Chondrocyte (in vitro differentiated cells): ENCODE measurements around the gene SPACDR. TPM values are rescaled to one million over a fixed set of nuclear protein-coding genes. Genes with fewer than 3 reads are reported as not detected.

ENCODE experiments used
- DNase-seq: peaks from one replicate; pipeline ENCODE4 v3.0.0; 2021; ENCODE audit warnings: mixed read lengths, low spot score
- H3K27ac Mint-ChIP-seq: one replicate; pipeline ENCODE4 v1.8.0; 2021; ENCODE audit warnings: mild to moderate bottlenecking, moderate library complexity, mixed read lengths; ENCODE audit not compliant: unreplicated experiment
- H3K27me3 Mint-ChIP-seq: 2 replicates; pipeline ENCODE4 v1.8.0; 2021; ENCODE audit warnings: low read depth, mixed read lengths
- H3K36me3 Mint-ChIP-seq: 2 replicates; pipeline ENCODE4 v1.8.0; 2021; ENCODE audit warnings: low read depth, mixed read lengths
- H3K4me1 Mint-ChIP-seq: 2 replicates; pipeline ENCODE4 v1.8.0; 2021; ENCODE audit warnings: low read depth, mild to moderate bottlenecking, mixed read lengths
- H3K4me3 Mint-ChIP-seq: one replicate; pipeline ENCODE4 v1.8.0; 2021; ENCODE audit warnings: mild to moderate bottlenecking, moderate library complexity, mixed read lengths; ENCODE audit not compliant: unreplicated experiment
- H3K9me3 Mint-ChIP-seq: 2 replicates; pipeline ENCODE4 v1.8.0; 2021; ENCODE audit warnings: low read depth, mixed read lengths
- total RNA-seq: library from RNA; stranded (reverse); gene quantifications from 3 replicates; pipeline ENCODE4 v1.2.1, GENCODE V29; 2021
- TF ChIP-seq, protein P1 (sequence below): fragments of 200-600 bp; sonication (generic); IDR thresholded peaks from 2 replicates; pipeline ENCODE4 v1.5.0; 2021; ENCODE audit warnings: antibody characterized with exemption, mild to moderate bottlenecking, moderate library complexity

Gene SPACDR
- total RNA-seq, 1 donor from 2014 or later: 0.42 TPM

GRCh38 chr7:100476903-100477870 lies 13.1 kb upstream of the SPACDR start:
- no peaks in the 10 kb centered on the region for H3K27me3 Mint-ChIP-seq
- TF ChIP-seq, protein P1, sequence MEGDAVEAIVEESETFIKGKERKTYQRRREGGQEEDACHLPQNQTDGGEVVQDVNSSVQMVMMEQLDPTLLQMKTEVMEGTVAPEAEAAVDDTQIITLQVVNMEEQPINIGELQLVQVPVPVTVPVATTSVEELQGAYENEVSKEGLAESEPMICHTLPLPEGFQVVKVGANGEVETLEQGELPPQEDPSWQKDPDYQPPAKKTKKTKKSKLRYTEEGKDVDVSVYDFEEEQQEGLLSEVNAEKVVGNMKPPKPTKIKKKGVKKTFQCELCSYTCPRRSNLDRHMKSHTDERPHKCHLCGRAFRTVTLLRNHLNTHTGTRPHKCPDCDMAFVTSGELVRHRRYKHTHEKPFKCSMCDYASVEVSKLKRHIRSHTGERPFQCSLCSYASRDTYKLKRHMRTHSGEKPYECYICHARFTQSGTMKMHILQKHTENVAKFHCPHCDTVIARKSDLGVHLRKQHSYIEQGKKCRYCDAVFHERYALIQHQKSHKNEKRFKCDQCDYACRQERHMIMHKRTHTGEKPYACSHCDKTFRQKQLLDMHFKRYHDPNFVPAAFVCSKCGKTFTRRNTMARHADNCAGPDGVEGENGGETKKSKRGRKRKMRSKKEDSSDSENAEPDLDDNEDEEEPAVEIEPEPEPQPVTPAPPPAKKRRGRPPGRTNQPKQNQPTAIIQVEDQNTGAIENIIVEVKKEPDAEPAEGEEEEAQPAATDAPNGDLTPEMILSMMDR: peak; percentile 48
- peaks cover 4% of the 10 kb centered on the region for H3K36me3 Mint-ChIP-seq
- H3K9me3 Mint-ChIP-seq: no peaks in the 10 kb centered on the region
- H3K4me1 Mint-ChIP-seq: peaks cover 30% of the 10 kb centered on the region
- peak overlapping the region; percentile 90 for H3K4me3 Mint-ChIP-seq
- DNase-seq: no peak
- H3K27ac Mint-ChIP-seq: peak overlapping the region; percentile 66

DNA sequence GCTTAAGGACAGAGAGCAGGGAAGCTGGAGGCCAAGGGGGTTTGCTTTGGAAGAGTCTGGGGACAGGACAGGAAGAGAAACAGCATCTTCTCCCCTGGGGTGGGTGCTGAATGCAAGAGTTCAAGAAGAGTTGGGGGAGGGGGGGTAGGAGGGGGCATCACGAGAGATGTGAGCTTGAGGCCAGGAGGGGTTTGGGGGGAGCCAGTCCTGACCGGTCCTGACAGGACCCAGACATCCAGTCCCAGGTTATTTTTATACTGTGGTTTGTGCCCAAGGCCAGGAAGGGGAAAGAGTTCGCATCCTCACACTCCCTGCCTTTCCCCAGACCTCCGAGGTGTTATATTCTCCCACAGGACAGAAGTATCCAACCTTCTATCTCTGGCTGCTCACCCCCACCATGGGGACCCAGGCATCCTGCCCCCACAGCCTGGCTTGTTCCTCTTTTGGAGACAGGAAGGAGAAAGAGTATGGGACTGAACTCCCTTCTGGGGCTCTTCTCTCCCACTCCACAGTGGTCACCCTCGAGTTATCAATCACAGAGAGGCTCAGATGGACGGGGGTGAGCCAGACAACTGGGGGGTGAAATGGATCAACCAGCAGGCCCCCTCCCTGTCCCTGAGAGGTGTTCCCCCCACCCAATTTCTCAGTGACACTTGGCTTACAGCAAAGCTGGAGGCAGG lies 12.2 kb upstream of the SPACDR start:
- TF ChIP-seq, protein P1: no peak
- Mint-ChIP-seq H3K4me3 (peak overlapping the region; percentile 90), H3K9me3 (no peaks in the 10 kb centered on the region), H3K27me3 (no peaks in the 10 kb centered on the region), H3K27ac (peak overlapping the region; percentile 65), H3K4me1 (peaks cover 30% of the 10 kb centered on the region), H3K36me3 (peaks cover 4% of the 10 kb centered on the region)
- no peak for DNase-seq

GRCh38 chr7:100475549-100475948 lies 11.5 kb upstream of the SPACDR start:
- TF ChIP-seq, protein P1: no peak
- peak overlapping the region; percentile 90 for H3K4me3 Mint-ChIP-seq
- no peaks in the 10 kb centered on the region for H3K27me3 Mint-ChIP-seq
- H3K27ac Mint-ChIP-seq: peak overlapping the region; percentile 65
- H3K9me3 Mint-ChIP-seq: no peaks in the 10 kb centered on the region
- H3K36me3 Mint-ChIP-seq: peaks cover 4% of the 10 kb centered on the region
- H3K4me1 Mint-ChIP-seq: peaks cover 30% of the 10 kb centered on the region
- DNase-seq: no peak

DNA sequence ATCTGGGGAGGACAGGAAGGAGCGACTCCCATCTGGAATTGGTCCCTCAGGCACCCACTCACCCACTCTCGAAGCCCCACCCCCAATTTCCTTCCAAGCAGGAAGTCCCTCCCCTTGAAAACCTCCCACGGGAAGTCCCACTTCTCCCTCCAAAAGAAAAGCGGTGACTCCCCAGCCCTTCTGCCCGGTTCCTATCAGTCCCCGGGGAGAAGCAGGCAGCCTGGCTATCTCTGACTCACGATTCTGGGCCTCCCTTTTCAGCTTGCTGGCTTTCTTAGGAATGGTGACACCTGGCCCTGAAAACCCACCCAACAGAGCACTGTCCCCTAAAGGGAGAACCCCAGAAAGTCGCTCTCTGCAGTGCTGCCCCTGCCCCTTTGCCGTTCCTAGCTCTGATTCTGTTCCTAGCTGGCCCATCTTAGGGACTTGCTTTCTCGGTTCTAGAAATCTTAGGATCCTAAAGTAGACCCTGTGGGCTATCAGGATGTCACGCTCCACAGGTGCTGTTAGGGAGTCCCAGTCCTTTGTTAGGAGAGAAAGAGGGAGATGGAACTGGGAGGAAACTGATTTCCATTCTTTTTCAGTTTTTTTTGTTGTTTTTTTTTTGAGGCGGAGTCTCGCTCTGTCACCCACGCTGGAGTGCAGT lies 8.9 kb upstream of the SPACDR start:
- TF ChIP-seq, protein P1: no peak
- DNase-seq: no peak
- H3K36me3 Mint-ChIP-seq: peaks cover 4% of the 10 kb centered on the region
- H3K4me3 Mint-ChIP-seq: no peak overlapping the region
- no peaks in the 10 kb centered on the region for H3K9me3 Mint-ChIP-seq
- no peaks in the 10 kb centered on the region for H3K27me3 Mint-ChIP-seq
- H3K27ac Mint-ChIP-seq: peak overlapping the region; percentile 32
- H3K4me1 Mint-ChIP-seq: peaks cover 27% of the 10 kb centered on the region
